ENCODE results near the gene SKI. TPM values are rescaled to one million over a fixed set of nuclear protein-coding genes. Genes with fewer than 3 reads are reported as not detected.

The SKI gene
- total and polyA plus RNA-seq, 10 of the 15 experiments (the other 5 are each of a cell fraction or from before 2014, with no cell fraction given): 0.03 to 14.9 (median 0.96) TPM

DNA sequence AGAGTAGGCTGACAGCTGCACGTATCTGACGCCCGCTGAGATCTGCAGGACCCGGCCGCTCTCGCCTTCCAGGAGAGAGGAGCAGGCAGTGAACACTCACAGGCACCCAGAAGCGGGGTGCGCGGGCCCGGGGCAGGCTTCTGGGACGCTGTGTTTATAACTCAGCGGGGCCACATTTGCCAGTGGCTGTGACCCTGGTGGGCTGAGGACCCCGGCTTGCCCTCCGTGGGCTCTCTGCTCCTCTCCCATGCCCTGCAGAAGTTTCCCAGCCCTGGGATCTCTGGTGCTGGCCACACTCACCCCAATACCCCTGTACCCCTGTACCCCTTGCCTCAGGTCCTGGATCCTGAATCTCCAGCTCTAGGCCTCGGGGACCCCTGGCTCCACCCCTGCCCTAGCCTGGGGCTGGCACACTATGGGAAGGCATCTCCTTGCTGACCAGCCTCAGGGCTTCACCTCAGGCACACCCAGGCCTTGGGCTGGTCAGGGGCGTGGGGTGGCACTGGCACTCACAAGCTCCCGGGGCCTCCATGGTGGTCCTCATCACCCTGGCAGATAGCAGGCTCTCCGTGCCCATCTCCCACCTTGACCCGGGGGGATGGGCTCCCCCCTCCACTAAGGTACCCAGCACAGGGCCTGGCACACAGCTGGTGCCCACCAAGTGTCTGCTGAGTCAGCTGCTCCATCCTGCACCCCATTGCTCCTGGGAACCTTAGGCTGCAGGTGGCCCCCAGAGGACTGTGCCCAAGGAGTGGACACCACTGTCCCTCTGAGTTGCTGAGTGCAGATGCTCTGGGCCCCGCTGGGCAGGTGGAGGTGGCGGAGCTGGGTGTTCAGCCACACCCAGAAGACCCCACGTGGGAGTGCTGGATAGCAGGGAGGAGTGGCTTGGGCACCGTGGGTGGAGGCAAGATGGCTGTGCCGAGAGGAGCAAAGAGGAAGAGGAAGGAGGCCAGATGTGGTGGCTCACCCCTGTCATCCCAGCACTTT, 130.8 kb downstream of the SKI start:
- Histone ChIP-seq H2AFZ (ENCODE audit: control insufficient read depth, low read depth, low read length) (no peak overlapping the region), H3K4me3 (no peak overlapping the region), H3K36me3 (ENCODE audit: control insufficient read depth in 2 of 2, insufficient read depth in 2 of 2, low read length in 1 of 2) (no peaks in the 10 kb centered on the region), H3K9ac (ENCODE audit: control insufficient read depth, insufficient read depth, low read length) (no peak overlapping the region), H3K27ac (ENCODE audit: control insufficient read depth, insufficient read depth) (no peak overlapping the region), H3K79me2 (ENCODE audit: control insufficient read depth, insufficient read depth, low read length) (no peaks in the 10 kb centered on the region), H4K20me1 (ENCODE audit: control insufficient read depth, insufficient read depth) (no peaks in the 10 kb centered on the region), H3K9me3 (replicated peaks; ENCODE audit: control insufficient read depth, insufficient read depth, low read length) (no peaks in the 10 kb centered on the region), H3K4me2 (ENCODE audit: control insufficient read depth, insufficient read depth) (no peak overlapping the region), H3K27me3 (replicated peaks in 1 of 2; ENCODE audit: control insufficient read depth in 2 of 2, insufficient read depth in 2 of 2, low read length in 1 of 2) (no peaks in the 10 kb centered on the region; a peak in 1 of 4 replicates), H3K4me1 (ENCODE audit: control insufficient read depth, insufficient read depth, low read length) (no peaks in the 10 kb centered on the region)
- 47% methylated on average over 22 of the region's 24 CpGs for WGBS (ENCODE audit: insufficient coverage, insufficient replicate concordance, low lambda C conversion rate, missing lambda C conversion rate)
- no peak for DNase-seq (ENCODE audit: low read depth, low spot score)
- in situ Hi-C loops (cut with MboI): no loop called here
- FAIRE-seq: no peak
- ChIA-PET CTCF (interaction anchor here (0.6 kb wide), 1 partner anchor 251 kb away, joined by 3 read pairs; no protein-coding TSS in a partner anchor), POLR2A (interaction anchor here (0.7 kb wide), 1 partner anchor 12 kb away, joined by 5 read pairs; no protein-coding TSS in a partner anchor), SMC1A (ENCODE audit: uncharacterized antibody, unreplicated experiment) (interaction anchor here (1.5 kb wide), 1 partner anchor 164 kb away, joined by 4 read pairs; the partner anchor contains the start of gene FAAP20), RAD21 (ENCODE audit: unreplicated experiment) (no interaction called here)
- intact Hi-C loops (cut with micrococcal nuclease; ENCODE audit: unreplicated experiment): no loop called here
- no TSS peak for BruUV-seq (replicated peaks)
- ATAC-seq: no peak
- TF ChIP-seq MXI1 (IDR thresholded peaks at IDR 0.05; ENCODE audit: low read depth, low read length) (no peak), CHD4 (IDR thresholded peaks at IDR 0.05) (no peak), KAT2A (conservative IDR thresholded peaks at IDR 0.05; ENCODE audit: control insufficient read depth, low read depth, low read length) (no peak), MYC (IDR thresholded peaks at IDR 0.05; ENCODE audit: insufficient read depth, insufficient read length, insufficient replicate concordance, low read length, severe bottlenecking) (no peak), GATAD2B (conservative IDR thresholded peaks at IDR 0.05; ENCODE audit: low read depth) (no peak), BCL11A (IDR thresholded peaks at IDR 0.05; ENCODE audit: low read depth, low read length) (no peak), KDM1A (IDR thresholded peaks at IDR 0.05; ENCODE audit: borderline replicate concordance) (no peak), RELA (IDR thresholded peaks at IDR 0.05; ENCODE audit: borderline replicate concordance, partially characterized antibody) (no peak), MLLT1 (IDR thresholded peaks at IDR 0.05) (no peak), TCF3 (IDR thresholded peaks at IDR 0.05; ENCODE audit: borderline replicate concordance, insufficient read depth, low read depth, low read length) (no peak), POLR2AphosphoS2 (IDR thresholded peaks at IDR 0.05; ENCODE audit: low read depth, low read length) (no peak), ZZZ3 (IDR thresholded peaks at IDR 0.05; ENCODE audit: control insufficient read depth, insufficient read length, low read depth) (no peak)
- TF ChIP-seq, protein P1, sequence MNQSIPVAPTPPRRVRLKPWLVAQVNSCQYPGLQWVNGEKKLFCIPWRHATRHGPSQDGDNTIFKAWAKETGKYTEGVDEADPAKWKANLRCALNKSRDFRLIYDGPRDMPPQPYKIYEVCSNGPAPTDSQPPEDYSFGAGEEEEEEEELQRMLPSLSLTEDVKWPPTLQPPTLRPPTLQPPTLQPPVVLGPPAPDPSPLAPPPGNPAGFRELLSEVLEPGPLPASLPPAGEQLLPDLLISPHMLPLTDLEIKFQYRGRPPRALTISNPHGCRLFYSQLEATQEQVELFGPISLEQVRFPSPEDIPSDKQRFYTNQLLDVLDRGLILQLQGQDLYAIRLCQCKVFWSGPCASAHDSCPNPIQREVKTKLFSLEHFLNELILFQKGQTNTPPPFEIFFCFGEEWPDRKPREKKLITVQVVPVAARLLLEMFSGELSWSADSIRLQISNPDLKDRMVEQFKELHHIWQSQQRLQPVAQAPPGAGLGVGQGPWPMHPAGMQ (IDR thresholded peaks at IDR 0.05; ENCODE audit: borderline replicate concordance): no peak
- TF ChIP-seq, protein P2, sequence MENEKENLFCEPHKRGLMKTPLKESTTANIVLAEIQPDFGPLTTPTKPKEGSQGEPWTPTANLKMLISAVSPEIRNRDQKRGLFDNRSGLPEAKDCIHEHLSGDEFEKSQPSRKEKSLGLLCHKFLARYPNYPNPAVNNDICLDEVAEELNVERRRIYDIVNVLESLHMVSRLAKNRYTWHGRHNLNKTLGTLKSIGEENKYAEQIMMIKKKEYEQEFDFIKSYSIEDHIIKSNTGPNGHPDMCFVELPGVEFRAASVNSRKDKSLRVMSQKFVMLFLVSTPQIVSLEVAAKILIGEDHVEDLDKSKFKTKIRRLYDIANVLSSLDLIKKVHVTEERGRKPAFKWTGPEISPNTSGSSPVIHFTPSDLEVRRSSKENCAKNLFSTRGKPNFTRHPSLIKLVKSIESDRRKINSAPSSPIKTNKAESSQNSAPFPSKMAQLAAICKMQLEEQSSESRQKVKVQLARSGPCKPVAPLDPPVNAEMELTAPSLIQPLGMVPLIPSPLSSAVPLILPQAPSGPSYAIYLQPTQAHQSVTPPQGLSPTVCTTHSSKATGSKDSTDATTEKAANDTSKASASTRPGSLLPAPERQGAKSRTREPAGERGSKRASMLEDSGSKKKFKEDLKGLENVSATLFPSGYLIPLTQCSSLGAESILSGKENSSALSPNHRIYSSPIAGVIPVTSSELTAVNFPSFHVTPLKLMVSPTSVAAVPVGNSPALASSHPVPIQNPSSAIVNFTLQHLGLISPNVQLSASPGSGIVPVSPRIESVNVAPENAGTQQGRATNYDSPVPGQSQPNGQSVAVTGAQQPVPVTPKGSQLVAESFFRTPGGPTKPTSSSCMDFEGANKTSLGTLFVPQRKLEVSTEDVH (IDR thresholded peaks at IDR 0.05; ENCODE audit: low read depth, partially characterized antibody): no peak
- TF ChIP-seq, protein P3, sequence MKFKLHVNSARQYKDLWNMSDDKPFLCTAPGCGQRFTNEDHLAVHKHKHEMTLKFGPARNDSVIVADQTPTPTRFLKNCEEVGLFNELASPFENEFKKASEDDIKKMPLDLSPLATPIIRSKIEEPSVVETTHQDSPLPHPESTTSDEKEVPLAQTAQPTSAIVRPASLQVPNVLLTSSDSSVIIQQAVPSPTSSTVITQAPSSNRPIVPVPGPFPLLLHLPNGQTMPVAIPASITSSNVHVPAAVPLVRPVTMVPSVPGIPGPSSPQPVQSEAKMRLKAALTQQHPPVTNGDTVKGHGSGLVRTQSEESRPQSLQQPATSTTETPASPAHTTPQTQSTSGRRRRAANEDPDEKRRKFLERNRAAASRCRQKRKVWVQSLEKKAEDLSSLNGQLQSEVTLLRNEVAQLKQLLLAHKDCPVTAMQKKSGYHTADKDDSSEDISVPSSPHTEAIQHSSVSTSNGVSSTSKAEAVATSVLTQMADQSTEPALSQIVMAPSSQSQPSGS (IDR thresholded peaks at IDR 0.05; ENCODE audit: low read length): no peak
